TTC549 (cell line): ENCODE data around the gene TRMT61A.

ENCODE experiments used
- FAIRE-seq: peaks from 2 replicates; lab custom pipeline; 2012; peaks lifted over from hg19 to GRCh38; lab: Jason Lieb, UNC

The TRMT61A gene

DNA sequence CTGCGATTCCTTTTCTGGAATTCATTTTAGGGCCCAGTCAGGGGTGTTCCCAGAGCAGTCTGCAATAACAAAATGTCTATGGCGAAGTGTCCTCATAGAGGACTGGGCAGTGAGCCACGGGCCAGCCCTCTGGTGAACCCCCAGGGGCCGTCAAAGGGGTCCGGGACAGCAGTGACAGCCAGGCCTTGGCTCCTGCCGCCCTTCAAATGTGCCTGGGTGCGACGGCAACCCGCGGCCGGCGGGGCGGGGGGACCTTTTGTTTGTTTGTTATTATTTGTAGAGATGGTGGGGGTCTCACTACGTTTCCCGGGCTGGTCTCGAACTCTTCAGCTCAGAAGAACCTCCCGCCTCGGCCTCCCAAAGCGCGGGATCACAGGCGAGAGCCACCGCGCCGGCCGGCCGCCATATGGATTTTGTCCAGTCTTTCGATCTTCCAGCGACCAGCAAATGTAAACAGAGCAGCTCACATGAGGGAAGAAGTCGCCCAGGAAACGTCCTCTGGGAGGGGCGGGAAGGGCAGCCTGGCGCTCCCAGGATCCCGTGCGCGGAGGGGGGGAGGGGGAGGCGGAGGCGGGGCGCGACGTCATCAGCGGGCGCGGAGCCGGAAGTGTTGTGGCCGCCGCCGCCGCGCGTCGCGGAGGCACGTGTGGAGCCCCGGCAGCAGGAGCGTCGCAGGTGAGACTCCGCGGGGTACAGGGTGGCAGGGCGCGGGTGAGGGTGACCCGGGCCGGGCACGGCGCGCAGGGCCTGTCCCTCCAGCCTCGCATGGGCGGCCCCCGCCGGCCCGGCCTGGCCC, at the start of gene TRMT61A:
TRMT61A (plus strand) TSS at position 610 of the 796 bp plus-strand sequence. CDS start 783 bp downstream, outside the sequence.
- no peak for FAIRE-seq

DNA sequence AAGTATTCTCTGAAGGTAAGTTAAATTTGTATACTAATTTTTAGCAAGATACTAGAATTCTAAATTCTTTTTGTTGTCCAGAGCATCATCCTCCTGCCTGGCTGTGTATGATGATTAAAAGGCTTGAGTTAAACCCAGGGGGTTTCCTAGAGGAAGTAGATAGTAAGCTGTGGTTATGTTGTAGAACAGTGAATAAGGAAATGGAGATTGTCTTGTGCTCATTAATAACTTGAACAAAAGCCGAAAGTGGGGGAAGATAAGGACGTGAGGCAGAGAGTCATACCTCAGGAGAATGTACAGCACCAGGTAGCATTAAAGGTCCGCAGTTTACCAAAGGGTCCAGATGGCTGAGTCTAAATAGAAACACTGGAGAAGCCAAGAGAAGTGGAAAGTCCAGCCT, 48.4 kb upstream of the TRMT61A start:
- FAIRE-seq, result no peak

DNA sequence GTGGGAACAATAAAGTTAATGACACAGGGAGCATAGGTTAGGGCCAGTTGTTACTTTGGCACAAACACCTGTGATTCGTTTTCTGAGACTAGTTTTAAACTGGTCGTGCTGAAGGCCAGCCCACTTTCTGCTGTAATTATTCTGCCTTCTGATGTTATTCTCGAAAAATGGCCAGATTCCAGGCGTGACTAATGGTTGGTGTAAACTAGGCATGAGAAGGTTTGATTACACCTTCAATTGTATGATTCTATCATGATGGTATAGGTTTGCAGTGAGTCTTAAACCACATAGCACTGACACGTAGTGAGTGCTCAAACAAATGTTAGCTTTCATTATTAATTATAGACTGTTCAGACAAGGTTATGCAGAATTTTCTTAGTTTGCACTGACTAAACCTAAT, 45.4 kb upstream of the TRMT61A start:
- no peak for FAIRE-seq

DNA sequence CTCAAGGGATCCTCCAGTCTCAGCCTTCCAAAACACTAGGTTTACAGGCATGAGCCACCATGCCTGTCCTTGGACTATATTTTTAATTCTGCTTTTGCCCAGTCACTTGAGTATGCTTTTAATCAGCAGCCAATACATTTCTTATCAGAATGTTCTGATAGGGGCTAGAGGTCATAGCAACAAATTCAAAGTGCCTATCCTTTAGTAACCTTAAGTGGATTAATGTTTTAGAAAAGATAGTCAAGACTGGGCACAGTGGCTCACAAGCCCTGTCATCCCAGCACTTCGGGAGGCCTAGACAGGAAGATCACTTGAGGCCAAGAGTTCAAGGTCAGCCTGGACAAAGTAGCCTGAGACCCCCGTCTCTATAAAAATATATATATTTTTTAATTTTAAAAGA, 43.5 kb upstream of the TRMT61A start:
- no peak for FAIRE-seq

DNA sequence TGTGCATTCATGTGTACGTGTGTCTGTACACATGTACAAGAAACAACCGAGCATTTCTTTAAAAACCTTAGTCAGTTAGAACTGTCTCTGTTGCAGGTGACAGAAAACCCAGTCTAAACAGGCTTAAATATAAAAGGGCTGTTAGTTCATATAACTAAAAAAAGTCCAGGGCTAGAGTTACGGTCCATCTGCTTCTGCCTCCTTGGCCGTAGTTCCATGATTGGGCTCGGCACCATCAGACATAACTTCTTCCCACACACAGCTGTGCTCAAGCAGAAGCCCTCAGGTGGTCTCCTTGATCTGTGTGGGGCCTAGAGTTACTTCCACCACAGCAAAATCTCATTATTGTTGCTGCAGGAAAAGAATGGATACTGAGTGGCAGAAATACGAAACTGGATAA, 40.9 kb upstream of the TRMT61A start:
- no peak for FAIRE-seq

DNA sequence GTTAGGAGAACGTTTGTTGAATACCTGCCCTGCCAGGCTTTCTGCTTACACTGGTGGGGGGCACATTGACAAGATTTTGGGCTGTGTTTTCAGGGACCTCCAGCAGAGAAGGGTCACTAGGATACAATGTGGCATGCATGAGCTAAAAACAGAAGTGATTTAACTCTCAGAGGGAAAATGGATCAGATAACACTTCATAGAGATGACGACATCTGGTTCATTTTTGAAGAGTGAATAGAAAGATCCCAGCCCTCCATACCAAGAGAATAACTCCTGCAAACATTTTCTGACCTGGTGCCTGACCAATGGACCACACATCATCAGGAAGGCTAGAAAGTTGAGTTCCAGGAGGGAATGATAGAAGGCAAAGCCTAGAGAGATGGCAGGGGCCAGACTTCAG, 40.0 kb upstream of the TRMT61A start:
- no peak for FAIRE-seq

DNA sequence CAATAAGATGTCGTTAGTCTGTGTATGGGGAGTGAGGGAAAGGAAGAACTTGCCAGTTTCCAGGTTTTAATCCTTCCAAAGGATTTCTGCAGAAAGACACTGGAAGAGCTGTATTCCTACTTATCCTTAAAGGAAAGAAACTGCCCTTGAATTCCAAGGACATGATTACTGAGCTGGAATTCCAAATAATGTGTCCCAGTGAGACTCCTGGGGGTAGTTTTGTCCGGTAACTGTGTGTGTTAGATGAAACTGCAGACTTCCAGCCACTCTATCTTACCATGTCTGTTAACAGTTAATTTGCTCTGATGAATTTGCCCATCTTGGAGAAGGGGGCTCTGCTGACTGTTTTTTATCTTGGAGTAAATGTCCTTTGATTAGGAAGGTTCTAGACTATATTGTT, 39.4 kb upstream of the TRMT61A start:
- FAIRE-seq, result no peak

DNA sequence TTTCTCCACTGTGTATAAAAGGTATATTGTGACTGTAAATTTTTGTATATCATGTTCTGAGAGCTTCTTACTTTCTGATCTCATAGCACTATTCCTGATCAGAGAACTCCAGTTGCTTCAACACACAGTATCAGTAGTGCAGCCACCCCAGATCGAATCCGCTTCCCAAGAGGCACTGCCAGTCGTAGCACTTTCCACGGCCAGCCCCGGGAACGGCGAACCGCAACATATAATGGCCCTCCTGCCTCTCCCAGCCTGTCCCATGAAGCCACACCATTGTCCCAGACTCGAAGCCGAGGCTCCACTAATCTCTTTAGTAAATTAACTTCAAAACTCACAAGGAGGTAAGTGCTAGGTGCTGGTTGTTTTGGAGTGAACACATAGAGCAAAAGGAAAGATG, 37.3 kb upstream of the TRMT61A start:
- no peak for FAIRE-seq

DNA sequence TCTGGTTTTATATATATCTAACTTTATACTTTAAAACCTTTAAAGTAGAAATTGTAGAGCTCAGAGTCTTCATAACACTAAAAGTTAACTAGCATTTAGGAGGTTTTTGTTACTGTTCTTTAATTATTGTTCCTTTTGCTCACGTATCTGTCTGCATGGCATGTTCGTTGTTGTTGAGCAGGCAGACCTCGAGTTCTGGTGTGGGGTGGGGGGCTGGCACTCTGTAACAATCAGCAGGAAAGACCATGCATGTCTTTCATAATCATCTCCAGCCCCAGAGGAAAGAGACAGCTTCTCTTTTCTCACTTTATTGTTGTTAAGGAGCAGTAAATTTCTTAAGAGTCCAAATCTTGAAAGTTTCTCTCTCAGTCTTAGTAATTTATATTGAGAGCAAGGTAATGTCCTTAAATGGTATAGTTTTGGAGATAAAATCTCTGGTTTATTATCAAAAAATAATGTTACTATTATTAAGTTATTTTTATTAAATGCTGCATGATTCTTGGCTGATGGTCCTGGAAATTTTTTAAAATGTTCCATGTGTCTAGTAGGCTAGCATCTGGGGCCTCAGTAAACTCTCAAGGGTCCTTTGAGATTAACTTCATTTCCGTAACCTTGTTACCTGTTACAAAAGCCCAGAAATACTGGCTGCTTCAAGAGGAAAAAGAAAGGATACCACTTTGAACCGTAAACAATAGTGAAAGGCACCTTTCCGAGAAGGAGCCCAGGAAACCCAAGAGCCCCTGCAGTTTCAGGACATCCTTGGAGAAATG, 36.7 kb upstream of the TRMT61A start:
- FAIRE-seq, result no peak

DNA sequence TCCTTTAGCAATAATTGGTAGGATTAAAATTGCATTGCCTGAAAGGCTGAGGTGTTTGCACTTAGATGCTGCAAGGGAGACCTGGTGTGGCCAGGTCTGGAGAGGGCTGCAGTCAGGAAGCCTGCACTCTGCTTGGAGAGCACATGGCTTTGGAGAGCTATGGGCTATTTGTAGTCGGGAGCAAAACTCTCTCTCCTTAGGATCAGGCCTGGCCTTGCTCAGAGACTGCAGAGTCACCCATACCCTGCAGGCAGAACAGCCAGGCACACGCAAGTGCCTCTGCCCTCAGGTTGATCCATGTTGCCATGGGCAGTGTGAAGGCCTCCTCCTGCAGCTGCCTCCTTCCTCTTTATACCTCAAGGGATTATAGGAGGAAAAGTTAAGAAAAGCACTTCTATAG, 33.1 kb upstream of the TRMT61A start:
- no peak for FAIRE-seq

DNA sequence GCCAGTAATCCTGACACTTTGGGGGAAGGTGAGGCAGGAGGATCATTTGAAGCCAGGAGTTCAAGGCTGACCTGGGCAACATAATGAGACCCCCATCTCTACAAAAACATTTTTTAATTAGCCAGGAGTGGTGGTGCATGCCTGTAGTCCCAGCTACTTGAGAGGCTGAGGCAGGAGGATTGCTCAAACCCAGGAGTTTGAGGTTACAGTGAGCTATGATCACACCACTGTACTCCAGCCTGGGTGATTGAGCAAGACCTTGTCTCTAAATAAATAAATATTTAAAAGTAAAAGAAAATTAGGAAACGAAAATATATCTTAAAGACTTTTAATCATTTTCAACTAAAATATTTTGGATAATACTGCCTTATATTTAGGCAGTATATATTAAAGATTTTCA, 32.2 kb upstream of the TRMT61A start:
- no peak for FAIRE-seq

DNA sequence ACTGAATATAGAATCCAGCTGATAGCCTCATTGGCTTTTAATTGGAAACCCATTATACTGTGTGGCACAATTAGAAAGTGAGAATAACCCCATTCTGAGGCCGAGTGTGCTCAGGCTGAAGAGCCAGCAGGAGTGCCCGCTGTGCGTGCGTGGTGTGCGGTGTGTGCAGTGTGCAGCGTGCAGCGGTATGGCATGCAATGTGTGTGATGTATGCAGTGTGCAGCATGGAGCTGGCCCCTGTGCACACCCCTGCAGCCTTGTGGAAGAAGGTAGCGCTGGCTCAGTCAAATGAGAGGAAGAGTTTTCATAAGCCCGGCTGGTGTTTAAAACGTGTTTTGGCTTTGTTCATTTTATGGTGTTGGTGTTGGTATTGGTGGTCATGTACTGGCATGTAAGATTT, 29.3 kb upstream of the TRMT61A start:
- no peak for FAIRE-seq

DNA sequence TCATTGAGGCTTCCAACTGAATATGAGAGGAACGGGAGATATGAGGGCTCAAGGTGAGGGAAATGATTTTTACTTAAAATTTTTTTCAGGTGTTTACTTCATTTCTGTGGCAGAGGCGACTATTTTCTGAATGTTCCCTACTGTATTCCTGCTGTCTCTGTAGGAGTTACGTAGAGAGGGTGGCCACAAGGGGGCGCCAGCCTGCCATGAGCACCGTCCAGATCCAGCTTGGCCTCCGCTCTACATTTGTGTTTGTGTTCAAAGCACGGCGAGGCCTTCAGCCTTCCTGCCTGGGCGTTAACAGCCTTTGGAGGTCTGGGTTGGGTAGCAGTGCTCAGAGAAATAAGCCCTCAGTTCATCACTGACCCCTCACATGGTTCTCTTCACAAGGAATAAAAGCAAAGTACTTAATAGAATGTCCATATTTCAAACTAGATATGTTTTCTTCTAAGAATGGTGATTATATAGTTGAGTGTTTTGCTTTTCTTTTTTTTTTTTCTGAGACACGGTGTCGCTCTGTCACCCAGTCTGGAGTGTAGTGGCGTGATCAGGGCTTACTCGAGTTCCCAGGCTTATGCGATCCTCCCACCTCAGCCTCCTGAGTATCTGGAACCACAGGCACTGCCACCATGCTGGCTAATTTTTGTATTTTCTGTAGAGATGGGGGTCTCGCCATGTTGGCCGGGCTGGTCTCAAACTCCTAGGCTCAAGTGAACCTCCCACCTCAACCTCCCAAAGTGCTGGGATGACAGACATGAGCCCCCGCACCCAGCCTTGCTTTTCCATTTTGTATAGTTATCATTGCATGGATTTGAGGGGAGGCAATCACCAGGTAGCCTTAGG, 28.6 kb upstream of the TRMT61A start:
- no peak for FAIRE-seq

DNA sequence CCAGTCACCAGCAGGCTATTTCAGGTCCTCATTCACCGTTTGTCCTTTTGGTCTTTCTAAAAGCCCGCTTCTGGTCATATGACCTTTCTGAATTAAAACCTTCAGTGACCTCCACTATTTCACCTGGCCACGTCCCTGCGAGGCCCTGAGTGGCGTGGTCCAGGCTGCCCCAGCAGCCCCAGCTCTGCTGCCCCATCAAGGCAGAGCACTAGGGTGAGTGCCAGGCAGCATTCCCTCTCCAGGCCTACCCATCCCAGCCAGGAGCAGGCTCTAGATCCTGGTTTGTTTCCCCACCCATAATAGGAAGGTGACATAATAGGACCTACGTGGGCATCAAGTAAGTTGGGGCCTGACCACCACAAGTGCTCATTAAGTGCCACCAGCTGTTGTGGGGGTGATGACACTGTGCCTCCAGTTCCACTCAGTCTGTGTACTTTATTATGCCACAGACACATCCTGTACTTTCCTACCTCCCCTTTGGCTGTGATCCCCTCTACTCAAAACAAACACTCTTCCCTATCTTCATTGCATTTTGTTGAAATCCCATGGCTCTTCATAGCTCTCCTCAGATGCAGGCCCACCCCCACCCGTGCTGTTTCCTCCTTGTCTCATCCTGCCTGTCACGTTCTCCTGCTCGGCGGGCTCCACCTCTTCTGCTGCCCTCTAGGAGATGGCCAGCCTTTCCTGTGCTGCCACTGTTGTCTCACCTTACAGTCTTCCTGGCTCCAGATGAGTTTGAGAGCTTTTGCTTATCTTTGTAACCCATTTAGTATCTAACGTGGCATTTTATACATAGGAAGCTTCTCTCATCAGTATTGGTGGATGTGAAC, 27.7 kb upstream of the TRMT61A start:
- no peak for FAIRE-seq

DNA sequence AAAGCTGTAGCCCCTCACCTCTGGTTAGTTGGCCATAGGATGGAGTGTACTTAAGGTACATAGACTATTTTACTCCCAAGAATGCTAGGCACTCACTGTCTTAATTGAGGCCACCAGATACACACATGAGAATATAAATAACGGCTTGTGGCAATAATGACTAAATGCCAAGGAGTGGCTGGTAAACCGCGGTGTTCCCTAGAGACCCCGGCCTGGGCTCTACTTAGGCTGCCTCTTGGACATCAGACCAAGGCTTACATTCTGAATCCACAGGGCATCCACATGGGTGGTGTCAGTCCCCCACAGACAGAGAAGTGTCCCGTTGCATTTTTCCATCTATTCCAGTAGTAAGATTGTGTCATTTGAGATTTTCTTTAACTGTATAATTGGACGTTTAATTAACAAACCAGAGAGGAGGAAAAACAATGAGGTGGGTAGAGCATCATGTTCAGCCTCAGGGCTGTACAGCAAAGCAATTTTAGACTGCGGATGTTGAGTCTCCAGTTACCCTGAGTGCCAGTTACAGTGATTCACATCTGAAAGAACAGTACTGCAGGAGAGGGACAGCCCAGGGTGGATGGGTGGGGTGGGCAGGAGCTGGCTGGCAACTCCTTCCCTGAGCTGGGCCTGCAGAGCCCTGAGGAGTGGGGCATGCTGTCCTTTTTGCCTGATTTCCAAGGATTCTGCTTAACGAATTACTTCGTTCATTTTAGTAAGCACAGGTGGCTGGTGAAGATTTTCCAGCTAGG, 26.9 kb upstream of the TRMT61A start:
- FAIRE-seq, result no peak

DNA sequence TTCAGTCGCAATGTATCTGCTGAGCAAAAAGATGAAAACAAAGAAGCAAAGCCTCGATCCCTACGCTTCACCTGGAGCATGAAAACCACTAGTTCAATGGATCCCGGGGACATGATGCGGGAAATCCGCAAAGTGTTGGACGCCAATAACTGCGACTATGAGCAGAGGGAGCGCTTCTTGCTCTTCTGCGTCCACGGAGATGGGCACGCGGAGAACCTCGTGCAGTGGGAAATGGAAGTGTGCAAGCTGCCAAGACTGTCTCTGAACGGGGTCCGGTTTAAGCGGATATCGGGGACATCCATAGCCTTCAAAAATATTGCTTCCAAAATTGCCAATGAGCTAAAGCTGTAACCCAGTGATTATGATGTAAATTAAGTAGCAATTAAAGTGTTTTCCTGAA, 26.1 kb upstream of the TRMT61A start:
- FAIRE-seq, result no peak

DNA sequence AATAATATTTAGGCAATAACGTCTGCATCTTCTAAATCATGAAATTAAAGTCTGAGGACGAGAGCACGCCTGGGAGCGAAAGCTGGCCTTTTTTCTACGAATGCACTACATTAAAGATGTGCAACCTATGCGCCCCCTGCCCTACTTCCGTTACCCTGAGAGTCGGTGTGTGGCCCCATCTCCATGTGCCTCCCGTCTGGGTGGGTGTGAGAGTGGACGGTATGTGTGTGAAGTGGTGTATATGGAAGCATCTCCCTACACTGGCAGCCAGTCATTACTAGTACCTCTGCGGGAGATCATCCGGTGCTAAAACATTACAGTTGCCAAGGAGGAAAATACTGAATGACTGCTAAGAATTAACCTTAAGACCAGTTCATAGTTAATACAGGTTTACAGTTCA, 25.7 kb upstream of the TRMT61A start:
- no peak for FAIRE-seq

DNA sequence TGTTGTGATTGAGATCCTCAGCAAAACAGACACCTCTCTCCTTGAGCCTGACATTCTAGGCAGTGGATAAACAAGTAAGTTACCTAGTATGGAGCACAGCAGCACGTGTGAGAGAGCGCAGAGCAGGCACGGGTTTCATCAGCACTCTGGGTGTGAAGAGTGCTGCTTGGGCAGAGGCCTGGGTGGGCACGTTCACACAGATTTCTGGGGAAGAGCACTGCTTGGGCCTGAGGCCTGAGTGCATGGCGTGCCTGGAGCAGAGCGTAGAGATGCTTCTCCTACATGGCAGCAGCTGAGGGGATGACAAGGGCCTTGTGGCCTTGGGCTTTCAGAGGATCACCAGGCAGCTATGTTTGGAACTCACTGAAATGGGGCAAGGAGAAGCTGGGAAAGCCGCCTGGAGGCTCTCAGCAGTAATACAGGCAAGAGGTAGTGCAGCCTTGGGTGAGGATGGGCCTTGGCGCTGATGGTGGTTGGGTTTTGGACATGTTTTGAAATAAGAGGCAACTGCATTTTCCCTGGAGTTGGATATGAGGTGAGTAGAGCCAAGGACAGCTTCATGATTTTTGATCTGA, 23.9 kb upstream of the TRMT61A start:
- no peak for FAIRE-seq

DNA sequence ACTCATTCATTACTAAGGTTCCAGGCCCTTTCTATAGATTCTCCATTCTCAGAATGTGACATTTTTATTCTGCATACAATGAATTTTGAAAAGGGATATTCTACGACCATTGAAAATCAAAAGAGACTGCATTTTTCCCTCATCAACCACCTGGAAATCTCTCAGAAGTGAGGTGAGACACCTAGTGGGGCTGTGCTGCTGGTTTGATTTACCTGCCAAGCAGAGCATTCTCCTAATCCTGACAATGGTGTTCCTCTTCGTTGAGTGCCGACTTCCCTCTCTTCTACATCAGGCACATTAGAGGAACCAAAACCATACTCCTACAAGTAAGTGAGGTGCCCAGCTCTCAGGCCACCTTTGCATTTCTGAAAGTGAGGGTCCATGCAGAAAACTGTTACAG, 21.2 kb upstream of the TRMT61A start:
- no peak for FAIRE-seq

DNA sequence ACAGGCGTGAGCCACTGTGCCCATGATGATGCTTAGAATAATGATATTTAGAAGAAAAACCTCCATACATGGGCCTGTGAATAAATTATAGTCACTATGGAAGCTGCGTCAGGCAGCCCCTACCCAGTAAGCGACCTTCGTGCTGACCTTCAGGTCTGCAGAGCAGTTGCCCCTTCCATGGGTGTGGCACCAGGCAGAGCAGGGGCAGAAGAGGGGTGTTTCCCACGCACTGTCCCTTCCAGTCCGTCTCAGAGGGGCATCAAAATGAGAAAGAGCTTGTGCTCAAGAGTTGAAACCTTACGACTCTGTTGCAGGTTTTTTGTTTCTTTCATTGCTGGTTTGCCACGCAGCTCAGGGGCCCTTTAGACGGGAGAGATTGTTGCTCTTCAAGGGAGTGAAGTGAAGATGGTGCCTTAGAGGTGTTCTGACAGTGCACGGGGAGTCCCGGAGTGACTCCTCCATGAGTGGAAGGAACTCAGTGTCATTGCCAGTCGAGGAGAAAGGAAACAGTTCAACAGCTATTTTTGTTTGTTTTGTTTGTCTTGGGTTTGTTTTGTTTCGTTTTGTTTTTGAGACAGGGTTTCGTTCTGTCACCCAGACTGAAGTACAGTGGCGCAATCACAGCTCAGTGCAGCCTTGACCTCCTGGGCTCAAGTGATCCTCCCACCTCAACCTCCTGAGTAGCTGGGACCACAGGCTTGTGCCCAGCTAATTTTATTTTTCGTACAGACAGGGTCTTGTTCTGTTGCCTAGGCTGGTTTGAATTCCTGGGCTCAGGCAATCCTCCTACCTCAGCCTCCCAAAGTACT, 20.3 kb upstream of the TRMT61A start:
- no peak for FAIRE-seq
